T-helper 1 cell treated with Interleukin-12 subunit alpha and Interleukin-12 subunit beta and Interleukin-4 antibody, amounts not matched to agents 30 μg/mL and 1 μg/mL, for 36 hours (primary cell): Measurements from ENCODE around the gene FLT3LG.

Experiments
- H3K27ac Mint-ChIP-seq: one replicate; pipeline ENCODE4 v1.8.0; 2021; ENCODE audit warnings: mild to moderate bottlenecking, mixed read lengths
- H3K27me3 Mint-ChIP-seq: one replicate; pipeline ENCODE4 v1.8.0; 2021; ENCODE audit warnings: low read depth, mixed read lengths
- H3K36me3 Mint-ChIP-seq: one replicate; pipeline ENCODE4 v1.8.0; 2021; ENCODE audit warnings: low read depth, mixed read lengths
- H3K4me1 Mint-ChIP-seq: one replicate; pipeline ENCODE4 v1.8.0; 2021; ENCODE audit warnings: low read depth, mixed read lengths
- H3K4me3 Mint-ChIP-seq: one replicate; pipeline ENCODE4 v1.8.0; 2021; ENCODE audit warnings: mild to moderate bottlenecking, moderate library complexity, mixed read lengths
- H3K9me3 Mint-ChIP-seq: one replicate; pipeline ENCODE4 v1.8.0; 2021; ENCODE audit warnings: mixed read lengths

Gene FLT3LG

DNA sequence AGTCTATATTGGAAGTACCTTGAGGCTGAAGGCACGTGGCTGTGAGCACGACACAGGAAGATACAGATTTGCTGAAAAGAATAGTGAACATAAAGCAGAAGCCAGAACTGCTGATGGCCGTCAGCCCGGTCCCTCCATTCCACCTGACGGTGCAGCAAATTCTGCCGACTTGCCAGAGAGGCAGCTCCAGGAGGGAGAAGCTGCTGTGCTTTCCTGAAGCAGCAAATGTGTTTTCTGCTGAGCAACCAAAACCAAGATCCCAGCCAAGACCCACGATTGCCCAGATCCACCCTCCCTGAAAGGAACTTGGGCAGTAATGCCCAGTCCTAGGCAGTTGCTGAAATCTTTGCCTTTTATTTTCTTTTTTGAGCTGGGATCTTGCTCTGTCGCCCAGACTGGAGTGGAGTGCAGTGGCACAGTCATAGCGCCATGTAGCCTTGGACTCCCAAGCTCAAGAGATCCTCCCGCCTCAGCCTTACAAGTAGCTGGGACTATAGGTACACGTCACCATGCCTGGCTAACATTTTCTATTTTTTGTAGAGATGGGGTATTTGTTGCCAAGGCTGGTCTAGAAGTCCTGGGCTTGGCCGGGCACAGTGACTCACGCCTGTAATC lies 46.8 kb downstream of the FLT3LG start:
- H3K27ac Mint-ChIP-seq = no peak overlapping the region

DNA sequence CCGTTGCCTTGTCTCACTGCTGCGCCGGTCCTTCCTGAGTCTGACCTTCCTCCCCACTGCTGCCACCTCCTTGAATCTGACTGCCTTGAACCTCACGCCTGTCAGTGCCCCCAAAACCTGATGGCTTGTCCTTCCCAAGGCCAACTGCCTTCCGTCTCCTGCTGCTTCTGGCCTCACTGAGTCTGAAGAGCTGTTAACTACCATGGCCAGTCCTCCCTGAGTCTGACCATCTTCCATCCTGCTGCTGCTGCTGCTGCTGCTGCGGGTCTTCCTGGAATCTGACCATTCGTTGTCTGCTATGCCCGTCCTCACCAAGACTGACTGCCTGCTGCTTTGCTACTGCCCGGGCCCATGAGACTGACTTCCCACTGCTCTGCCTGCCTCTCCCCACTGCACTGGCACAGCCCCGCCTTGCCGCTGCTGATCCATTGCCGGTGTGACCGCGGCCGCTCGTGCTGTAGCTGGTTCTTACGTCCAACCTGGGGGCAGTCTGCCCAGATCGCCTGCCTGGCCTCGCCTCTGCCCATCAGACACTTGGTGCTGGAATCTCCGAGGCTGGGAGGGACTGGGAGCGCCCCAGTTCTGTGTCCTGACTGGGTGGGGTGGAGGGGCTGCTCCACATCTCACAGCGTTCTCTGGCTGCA lies 50.9 kb downstream of the FLT3LG start:
- no peaks in the 10 kb centered on the region for H3K9me3 Mint-ChIP-seq
- no peaks in the 10 kb centered on the region for H3K36me3 Mint-ChIP-seq
- no peak overlapping the region for H3K27ac Mint-ChIP-seq
- H3K4me3 Mint-ChIP-seq = no peak overlapping the region
- peaks cover 12% of the 10 kb centered on the region for H3K4me1 Mint-ChIP-seq
- H3K27me3 Mint-ChIP-seq = peaks cover 7% of the 10 kb centered on the region

More for the DNA sequence above, 46.8 kb downstream of the FLT3LG start:
- H3K36me3 Mint-ChIP-seq = no peaks in the 10 kb centered on the region
- no peaks in the 10 kb centered on the region for H3K9me3 Mint-ChIP-seq
- H3K27me3 Mint-ChIP-seq = peaks cover 18% of the 10 kb centered on the region
- no peak overlapping the region for H3K4me3 Mint-ChIP-seq
- peaks cover 2% of the 10 kb centered on the region for H3K4me1 Mint-ChIP-seq

DNA sequence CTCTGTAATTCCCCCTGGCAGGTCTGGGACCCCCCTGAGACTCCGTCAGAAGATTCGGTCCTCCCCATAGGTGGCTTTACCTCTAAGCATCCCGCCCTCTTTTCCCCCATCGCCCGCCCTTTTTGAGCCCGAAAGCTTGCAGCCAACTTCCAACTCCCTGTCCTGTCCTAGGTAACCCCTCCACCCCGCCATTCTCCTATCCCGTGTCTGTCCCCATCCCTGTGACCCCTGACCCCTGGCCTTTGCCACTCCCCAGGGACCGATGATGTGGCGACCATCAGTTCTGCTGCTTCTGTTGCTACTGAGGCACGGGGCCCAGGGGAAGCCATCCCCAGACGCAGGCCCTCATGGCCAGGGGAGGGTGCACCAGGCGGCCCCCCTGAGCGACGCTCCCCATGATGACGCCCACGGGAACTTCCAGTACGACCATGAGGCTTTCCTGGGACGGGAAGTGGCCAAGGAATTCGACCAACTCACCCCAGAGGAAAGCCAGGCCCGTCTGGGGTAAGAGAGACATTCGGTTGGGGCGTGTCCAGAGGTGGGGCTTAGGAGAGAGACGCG lies 54.3 kb downstream of the FLT3LG start:
- Mint-ChIP-seq H3K27ac (no peak overlapping the region), H3K9me3 (no peaks in the 10 kb centered on the region), H3K4me3 (peak overlapping the region; percentile 84), H3K27me3 (peaks cover 3% of the 10 kb centered on the region), H3K36me3 (no peaks in the 10 kb centered on the region), H3K4me1 (peaks cover 15% of the 10 kb centered on the region)

DNA sequence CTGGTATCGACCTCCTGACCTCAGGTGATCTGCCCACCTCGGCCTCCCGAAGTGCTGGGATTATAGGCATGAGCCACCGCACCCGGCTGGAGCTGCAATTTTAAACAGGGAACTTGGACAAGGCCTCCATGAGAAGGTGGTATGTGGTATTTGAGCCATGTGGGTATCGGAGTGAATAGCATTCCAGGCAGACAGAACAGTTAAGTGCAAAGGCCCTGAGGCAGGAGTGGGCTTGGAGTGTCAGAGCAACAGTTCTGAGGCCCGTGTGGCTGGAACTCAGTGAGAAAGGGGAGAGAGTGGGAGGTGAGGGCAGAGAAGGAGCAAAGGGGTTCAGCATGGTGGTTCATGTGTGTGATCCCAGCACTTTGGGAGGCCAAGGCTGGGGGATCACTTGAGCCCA lies 56.7 kb downstream of the FLT3LG start:
- peaks cover 3% of the 10 kb centered on the region for H3K27me3 Mint-ChIP-seq
- H3K4me1 Mint-ChIP-seq = peaks cover 27% of the 10 kb centered on the region
- peaks cover 2% of the 10 kb centered on the region for H3K36me3 Mint-ChIP-seq
- H3K9me3 Mint-ChIP-seq = no peaks in the 10 kb centered on the region
- no peak overlapping the region for H3K27ac Mint-ChIP-seq
- peak overlapping the region; percentile 28 for H3K4me3 Mint-ChIP-seq

DNA sequence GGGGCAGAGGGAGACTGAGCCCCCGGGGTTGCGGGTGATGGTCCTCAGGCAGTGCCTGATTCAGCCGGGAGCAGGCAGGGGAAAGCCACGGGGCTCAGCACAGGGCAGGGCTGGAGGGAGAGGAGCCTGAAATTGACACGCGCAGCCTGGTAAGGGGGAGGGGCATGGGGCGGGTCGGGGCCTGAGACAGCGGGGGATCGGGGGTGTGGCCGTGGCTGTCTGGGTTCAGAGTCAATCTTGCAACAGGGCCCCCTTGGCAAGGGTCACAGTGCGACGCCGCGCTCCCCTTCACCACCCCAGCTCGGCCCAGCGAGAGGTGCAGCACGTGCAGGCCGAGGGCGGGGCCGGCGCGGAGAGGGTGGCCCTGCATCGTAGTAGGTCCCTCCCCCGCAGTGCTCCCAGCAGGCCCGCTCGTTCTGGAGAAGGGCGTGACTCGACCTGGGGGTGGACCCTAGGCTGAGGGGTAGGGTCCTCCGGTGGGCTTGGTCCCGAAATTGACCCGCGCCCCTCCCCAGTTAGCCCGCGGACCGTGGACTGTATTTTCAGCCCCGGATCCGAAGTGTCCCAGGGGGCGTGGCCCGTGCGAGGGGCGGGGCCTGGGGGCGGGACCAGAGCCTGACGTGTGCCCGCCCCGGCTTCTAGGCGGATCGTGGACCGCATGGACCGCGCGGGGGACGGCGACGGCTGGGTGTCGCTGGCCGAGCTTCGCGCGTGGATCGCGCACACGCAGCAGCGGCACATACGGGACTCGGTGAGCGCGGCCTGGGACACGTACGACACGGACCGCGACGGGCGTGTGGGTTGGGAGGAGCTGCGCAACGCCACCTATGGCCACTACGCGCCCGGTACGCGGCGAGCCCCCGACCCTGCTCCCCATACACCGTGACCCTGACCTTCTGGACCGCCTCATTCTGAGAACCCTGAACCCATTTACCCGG lies 59.8 kb downstream of the FLT3LG start:
- H3K4me3 Mint-ChIP-seq = peak overlapping the region; percentile 88
- peaks cover 16% of the 10 kb centered on the region for H3K4me1 Mint-ChIP-seq
- peak overlapping the region; percentile 80 for H3K27ac Mint-ChIP-seq
- no peaks in the 10 kb centered on the region for H3K9me3 Mint-ChIP-seq
- no peaks in the 10 kb centered on the region for H3K27me3 Mint-ChIP-seq
- H3K36me3 Mint-ChIP-seq = peaks cover 2% of the 10 kb centered on the region

DNA sequence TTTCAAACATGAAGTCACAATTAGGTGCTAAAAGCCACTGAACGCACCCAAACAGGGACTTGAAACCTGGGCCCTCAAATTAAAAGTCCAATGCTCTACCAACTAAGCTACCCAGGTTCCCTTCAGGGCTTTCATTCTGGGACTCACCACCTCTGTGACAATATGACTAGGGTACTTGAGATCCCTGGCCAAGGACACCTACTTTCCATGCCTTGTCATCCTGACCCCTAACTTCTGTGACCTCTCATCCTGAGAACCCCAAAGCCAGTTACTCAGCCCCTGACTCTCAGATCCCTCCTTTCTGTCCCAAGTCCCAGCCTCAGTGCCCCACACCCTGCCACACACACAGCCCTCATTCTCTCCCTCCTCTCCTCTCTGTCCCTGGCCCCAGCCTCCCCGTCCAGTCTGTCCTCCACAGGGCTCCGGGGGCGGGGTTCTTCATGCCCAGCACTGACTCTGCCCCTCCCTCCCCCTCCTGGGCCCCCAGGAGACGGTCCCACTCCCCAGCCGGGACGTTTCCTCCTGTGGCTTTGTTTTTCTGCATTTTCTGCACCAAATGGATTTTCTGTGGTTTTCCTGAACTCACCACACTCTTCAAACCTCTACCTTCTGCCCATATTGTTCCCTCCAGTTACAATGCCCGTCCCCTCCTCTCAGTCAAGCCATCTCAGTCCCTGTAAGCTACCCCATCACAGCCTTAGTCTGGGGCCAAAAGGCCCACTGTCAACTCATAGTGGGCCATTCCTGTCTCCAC lies 60.8 kb downstream of the FLT3LG start:
- peaks cover 2% of the 10 kb centered on the region for H3K36me3 Mint-ChIP-seq
- H3K27ac Mint-ChIP-seq = peak overlapping the region; percentile 79
- H3K4me1 Mint-ChIP-seq = peaks cover 16% of the 10 kb centered on the region
- H3K9me3 Mint-ChIP-seq = no peaks in the 10 kb centered on the region
- peak overlapping the region; percentile 88 for H3K4me3 Mint-ChIP-seq
- no peaks in the 10 kb centered on the region for H3K27me3 Mint-ChIP-seq
